ENCODE data around the gene ZNF227.
"Not testable (repeated sequence)": the region's sequence is repeated elsewhere in the genome, so short reads cannot be mapped to it uniquely, and the experiment has no call there.

The ZNF227 gene

DNA sequence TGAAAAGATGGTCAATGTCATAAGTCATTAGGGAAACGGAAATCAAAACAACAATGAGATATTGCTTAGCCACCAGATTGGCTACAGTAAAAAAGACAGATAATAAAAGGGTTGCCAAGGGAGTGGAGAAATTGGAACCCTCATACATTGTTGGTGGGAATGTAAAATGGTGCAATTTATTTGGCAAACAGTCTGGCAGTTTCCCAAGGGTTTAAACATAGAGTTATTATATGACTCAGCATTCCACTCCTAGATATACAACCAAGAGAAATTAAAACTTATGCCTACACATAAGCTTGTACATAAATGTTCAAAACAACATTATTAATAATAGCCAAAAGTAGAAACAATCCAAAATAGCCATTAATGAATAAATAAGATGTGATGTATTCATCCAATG is 9.9 kb upstream of the ZNF227 start:
- H4K20me1 ChIP-seq (ENCODE audit: control insufficient read depth, insufficient read depth, low read depth, low read length) = no peaks in the 10 kb centered on the region
- no peaks in the 10 kb centered on the region for H3K79me2 ChIP-seq (ENCODE audit: control insufficient read depth, low read length)
- H3K4me2 ChIP-seq (ENCODE audit: low read length) = no peak overlapping the region
- H3K36me3 ChIP-seq (ENCODE audit: control insufficient read depth, low read length) = no peaks in the 10 kb centered on the region
- no peaks in the 10 kb centered on the region for H3K9me2 ChIP-seq (replicated peaks; ENCODE audit: control insufficient read depth, low read length)
- H3K27me3 ChIP-seq (ENCODE audit: control insufficient read depth, low read length) = no peaks in the 10 kb centered on the region
- TF ChIP-seq, protein P1, sequence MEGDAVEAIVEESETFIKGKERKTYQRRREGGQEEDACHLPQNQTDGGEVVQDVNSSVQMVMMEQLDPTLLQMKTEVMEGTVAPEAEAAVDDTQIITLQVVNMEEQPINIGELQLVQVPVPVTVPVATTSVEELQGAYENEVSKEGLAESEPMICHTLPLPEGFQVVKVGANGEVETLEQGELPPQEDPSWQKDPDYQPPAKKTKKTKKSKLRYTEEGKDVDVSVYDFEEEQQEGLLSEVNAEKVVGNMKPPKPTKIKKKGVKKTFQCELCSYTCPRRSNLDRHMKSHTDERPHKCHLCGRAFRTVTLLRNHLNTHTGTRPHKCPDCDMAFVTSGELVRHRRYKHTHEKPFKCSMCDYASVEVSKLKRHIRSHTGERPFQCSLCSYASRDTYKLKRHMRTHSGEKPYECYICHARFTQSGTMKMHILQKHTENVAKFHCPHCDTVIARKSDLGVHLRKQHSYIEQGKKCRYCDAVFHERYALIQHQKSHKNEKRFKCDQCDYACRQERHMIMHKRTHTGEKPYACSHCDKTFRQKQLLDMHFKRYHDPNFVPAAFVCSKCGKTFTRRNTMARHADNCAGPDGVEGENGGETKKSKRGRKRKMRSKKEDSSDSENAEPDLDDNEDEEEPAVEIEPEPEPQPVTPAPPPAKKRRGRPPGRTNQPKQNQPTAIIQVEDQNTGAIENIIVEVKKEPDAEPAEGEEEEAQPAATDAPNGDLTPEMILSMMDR (IDR thresholded peaks at IDR 0.05; ENCODE audit: low read depth, low read length, poor library complexity, severe bottlenecking) = no peak
- TF ChIP-seq EZH2phosphoT487 (IDR thresholded peaks at IDR 0.05; ENCODE audit: borderline replicate concordance, low read length) = no peak
- H3K4me3 ChIP-seq (ENCODE audit: low read length) = no peak overlapping the region
- no peak overlapping the region for H3K27ac ChIP-seq (ENCODE audit: low read depth, low read length)
- H3K4me1 ChIP-seq (ENCODE audit: control insufficient read depth, low read length) = peaks cover under 1% of the 10 kb centered on the region
- peaks cover 16% of the 10 kb centered on the region; the same call in 1 of the 2 replicates for H3K9me3 ChIP-seq (ENCODE audit: control insufficient read depth, insufficient read depth, low read length)
- H3F3A ChIP-seq (ENCODE audit: control insufficient read depth, insufficient read depth) = no peaks in the 10 kb centered on the region

DNA sequence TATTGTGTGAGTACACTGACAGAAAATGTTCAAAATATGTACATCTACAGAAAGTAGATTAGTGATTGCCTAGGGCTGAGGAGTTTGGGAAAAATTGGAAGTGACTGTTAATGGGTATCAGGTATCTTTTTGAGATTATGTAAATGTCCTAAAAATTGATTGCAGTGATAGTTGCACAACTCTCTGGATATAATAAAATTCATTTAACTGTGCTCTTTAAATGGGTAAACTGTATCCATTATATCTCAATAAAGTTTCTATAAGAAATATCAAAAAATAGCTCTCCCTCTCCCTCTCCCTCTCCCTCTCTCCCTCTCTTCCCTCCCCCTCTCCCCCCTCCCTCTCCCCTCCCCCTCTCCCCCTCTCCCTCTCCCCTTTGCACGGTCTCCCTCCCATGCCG is 9.4 kb upstream of the ZNF227 start:
- Histone ChIP-seq H3K4me2 (ENCODE audit: low read length) (no peak overlapping the region), H3K36me3 (ENCODE audit: control insufficient read depth, low read length) (no peaks in the 10 kb centered on the region), H4K20me1 (ENCODE audit: control insufficient read depth, insufficient read depth, low read depth, low read length) (no peaks in the 10 kb centered on the region), H3K4me1 (ENCODE audit: control insufficient read depth, low read length) (peaks cover 5% of the 10 kb centered on the region), H3K27ac (ENCODE audit: low read depth, low read length) (no peak overlapping the region), H3K79me2 (ENCODE audit: control insufficient read depth, low read length) (no peaks in the 10 kb centered on the region), H3K27me3 (ENCODE audit: control insufficient read depth, low read length) (no peaks in the 10 kb centered on the region), H3F3A (ENCODE audit: control insufficient read depth, insufficient read depth) (no peaks in the 10 kb centered on the region), H3K4me3 (ENCODE audit: low read length) (no peak overlapping the region), H3K9me2 (replicated peaks; ENCODE audit: control insufficient read depth, low read length) (no peaks in the 10 kb centered on the region), H3K9me3 (ENCODE audit: control insufficient read depth, insufficient read depth, low read length) (peaks cover 16% of the 10 kb centered on the region)
- TF ChIP-seq, protein P1 (IDR thresholded peaks at IDR 0.05; ENCODE audit: low read depth, low read length, poor library complexity, severe bottlenecking) = no peak
- no peak for TF ChIP-seq EZH2phosphoT487 (IDR thresholded peaks at IDR 0.05; ENCODE audit: borderline replicate concordance, low read length)

DNA sequence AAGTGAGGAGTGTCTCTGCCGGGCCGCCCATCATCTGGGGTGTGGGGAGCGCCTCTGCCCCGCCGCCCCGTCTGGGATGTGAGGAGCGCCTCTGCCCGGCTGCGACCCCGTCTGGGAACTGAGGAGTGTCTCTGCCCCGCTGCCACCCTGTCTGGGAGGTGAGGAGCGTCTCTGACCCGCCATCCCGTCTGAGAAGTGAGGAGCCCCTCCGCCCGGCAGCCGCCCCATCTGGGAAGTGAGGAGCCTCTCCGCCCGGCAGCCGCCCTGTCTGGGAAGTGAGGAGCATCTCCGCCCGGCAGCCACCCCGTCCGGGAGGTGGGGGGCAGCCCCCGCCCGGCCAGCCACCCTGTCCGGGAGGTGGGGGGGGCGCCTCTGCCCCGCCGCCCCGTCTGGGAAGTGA is 8.5 kb upstream of the ZNF227 start:
- H3K9me3 ChIP-seq (ENCODE audit: control insufficient read depth, insufficient read depth, low read length) = peaks cover 24% of the 10 kb centered on the region
- not testable (repeated sequence) for H3K36me3 ChIP-seq (ENCODE audit: control insufficient read depth, low read length); H3K4me2 ChIP-seq (ENCODE audit: low read length); H3F3A ChIP-seq (ENCODE audit: control insufficient read depth, insufficient read depth); H3K4me1 ChIP-seq (ENCODE audit: control insufficient read depth, low read length); H3K27me3 ChIP-seq (ENCODE audit: control insufficient read depth, low read length); H3K79me2 ChIP-seq (ENCODE audit: control insufficient read depth, low read length); H3K4me3 ChIP-seq (ENCODE audit: low read length); H3K9me2 ChIP-seq (replicated peaks; ENCODE audit: control insufficient read depth, low read length); H3K27ac ChIP-seq (ENCODE audit: low read depth, low read length); H4K20me1 ChIP-seq (ENCODE audit: control insufficient read depth, insufficient read depth, low read depth, low read length)

DNA sequence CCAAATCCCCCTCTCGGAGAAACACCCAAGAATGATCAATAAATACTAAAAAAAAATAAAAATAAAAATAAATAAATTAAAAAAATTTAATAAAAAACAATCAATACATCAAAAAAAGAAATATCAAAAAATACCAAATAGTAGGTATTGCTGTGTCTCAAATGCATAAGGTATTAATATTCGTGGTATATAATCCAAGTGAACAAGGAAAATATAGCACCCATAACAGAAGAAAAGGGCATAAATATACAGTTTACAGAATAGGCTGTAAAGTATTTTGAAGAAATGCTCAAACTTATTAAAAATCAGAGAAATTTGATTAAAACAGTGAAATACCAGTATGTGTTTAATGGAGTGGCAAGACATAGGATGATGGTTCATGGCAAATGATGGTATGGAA is 7.6 kb upstream of the ZNF227 start:
- H3K27me3 ChIP-seq (ENCODE audit: control insufficient read depth, low read length) = no peaks in the 10 kb centered on the region
- TF ChIP-seq, protein P1 (IDR thresholded peaks at IDR 0.05; ENCODE audit: low read depth, low read length, poor library complexity, severe bottlenecking) = no peak
- TF ChIP-seq EZH2phosphoT487 (IDR thresholded peaks at IDR 0.05; ENCODE audit: borderline replicate concordance, low read length) = no peak
- H3K9me3 ChIP-seq (ENCODE audit: control insufficient read depth, insufficient read depth, low read length) = peaks cover 29% of the 10 kb centered on the region
- H3K4me1 ChIP-seq (ENCODE audit: control insufficient read depth, low read length) = peaks cover 6% of the 10 kb centered on the region
- H3K36me3 ChIP-seq (ENCODE audit: control insufficient read depth, low read length) = no peaks in the 10 kb centered on the region
- no peak overlapping the region for H3K4me3 ChIP-seq (ENCODE audit: low read length)
- H3K4me2 ChIP-seq (ENCODE audit: low read length) = no peak overlapping the region
- no peaks in the 10 kb centered on the region for H4K20me1 ChIP-seq (ENCODE audit: control insufficient read depth, insufficient read depth, low read depth, low read length)
- no peaks in the 10 kb centered on the region for H3K9me2 ChIP-seq (replicated peaks; ENCODE audit: control insufficient read depth, low read length)
- H3K27ac ChIP-seq (ENCODE audit: low read depth, low read length) = no peak overlapping the region
- H3F3A ChIP-seq (ENCODE audit: control insufficient read depth, insufficient read depth) = no peaks in the 10 kb centered on the region
- H3K79me2 ChIP-seq (ENCODE audit: control insufficient read depth, low read length) = no peaks in the 10 kb centered on the region

Data from DOHH2 (cell line).